Peyer's patch (tissue), 4 donors: ENCODE measurements around the gene SLAMF8.

Experiments
- POLR2A ChIP-seq, 2 donors: fragments of 450-650 bp; IDR thresholded peaks; one replicate each; pipeline ENCODE4 v1.5.1; 2017; ENCODE audit warnings: antibody characterized with exemption in 2 of 2, mild to moderate bottlenecking in 2 of 2, moderate library complexity in 2 of 2
- TF ChIP-seq, protein P1 (sequence below), 6 experiments: fragments of 450-650 bp in 4 of 6; fragments of 200-600 bp in 2 of 6; sonication (generic) in 1 of 6; IDR thresholded peaks; one replicate each; pipeline ENCODE4 v1.5.1; 2017 to 2019; ENCODE audit warnings: antibody characterized with exemption in 6 of 6, mild to moderate bottlenecking in 3 of 6, moderate library complexity in 1 of 6

DNA sequence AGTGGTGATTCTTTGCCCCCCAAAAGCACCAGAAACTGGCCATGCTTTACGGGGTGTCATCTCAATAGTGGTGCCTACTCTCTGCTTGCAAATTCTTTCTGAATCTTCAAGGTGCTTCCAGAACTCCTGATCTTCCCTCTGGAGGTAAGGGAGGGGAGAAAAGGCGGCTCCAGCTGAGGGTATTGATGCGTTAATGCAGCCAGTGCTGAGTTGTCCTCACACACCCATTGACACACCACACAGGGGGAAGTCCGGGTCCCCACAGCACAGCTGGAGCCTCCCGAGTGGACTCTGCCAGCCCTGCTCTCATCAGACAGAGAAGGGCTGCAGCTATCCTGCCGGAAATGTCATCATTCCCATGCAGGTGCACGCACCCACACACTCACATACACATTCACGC, 34.5 kb downstream of the SLAMF8 start:
- TF ChIP-seq POLR2A (IDR thresholded peaks at IDR 0.05) = no peak
- TF ChIP-seq, protein P1, sequence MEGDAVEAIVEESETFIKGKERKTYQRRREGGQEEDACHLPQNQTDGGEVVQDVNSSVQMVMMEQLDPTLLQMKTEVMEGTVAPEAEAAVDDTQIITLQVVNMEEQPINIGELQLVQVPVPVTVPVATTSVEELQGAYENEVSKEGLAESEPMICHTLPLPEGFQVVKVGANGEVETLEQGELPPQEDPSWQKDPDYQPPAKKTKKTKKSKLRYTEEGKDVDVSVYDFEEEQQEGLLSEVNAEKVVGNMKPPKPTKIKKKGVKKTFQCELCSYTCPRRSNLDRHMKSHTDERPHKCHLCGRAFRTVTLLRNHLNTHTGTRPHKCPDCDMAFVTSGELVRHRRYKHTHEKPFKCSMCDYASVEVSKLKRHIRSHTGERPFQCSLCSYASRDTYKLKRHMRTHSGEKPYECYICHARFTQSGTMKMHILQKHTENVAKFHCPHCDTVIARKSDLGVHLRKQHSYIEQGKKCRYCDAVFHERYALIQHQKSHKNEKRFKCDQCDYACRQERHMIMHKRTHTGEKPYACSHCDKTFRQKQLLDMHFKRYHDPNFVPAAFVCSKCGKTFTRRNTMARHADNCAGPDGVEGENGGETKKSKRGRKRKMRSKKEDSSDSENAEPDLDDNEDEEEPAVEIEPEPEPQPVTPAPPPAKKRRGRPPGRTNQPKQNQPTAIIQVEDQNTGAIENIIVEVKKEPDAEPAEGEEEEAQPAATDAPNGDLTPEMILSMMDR (IDR thresholded peaks at IDR 0.05) = no peak
